ENCODE measurements around the gene PMEPA1. TPM values are rescaled to one million over a fixed set of nuclear protein-coding genes. Genes with fewer than 3 reads are reported as not detected.

The PMEPA1 gene
- total RNA-seq, 1 experiment from 2014 or later, result 28.8 TPM

DNA sequence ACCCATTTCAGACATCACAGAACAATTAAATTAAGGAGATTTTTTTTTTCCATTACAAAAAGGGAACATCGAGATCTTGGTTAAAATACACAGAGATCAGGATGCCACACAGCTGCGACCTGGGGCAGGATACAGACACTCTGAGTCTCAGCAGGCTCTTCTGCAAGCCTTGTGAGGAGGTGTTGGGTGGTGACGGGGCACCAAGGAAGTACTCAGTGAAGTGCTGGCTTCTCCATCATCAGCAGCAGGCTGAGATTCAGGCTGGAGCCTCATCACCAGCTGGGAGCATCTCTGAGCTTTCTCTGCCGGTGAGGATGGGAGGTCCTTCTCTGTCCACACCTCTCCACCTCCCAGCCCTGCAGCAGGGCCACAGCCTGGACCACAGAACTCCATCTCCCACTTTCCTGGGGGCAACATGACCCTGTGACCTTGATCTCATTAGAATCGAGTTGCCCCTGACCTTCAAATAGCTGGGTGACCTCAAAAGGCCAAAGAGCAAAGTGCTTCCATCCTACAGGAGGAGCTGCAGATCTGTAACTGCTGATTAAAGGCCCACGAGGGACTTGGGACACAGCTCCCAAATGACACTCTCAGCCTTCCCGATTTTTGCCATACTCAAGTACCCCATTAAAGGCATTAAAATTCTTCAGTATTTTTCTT, 16.0 kb downstream of the PMEPA1 start:
- DNase-seq (ENCODE audit: low read depth), result no peak

- no peak for DNase-seq (ENCODE audit: low read depth)
Observed at GRCh38 chr20:57693002-57693582, 16.7 kb downstream of the PMEPA1 start.

- DNase-seq (ENCODE audit: low read depth), result no peak
Observed at GRCh38 chr20:57692393-57692792, 17.4 kb downstream of the PMEPA1 start.

DNA sequence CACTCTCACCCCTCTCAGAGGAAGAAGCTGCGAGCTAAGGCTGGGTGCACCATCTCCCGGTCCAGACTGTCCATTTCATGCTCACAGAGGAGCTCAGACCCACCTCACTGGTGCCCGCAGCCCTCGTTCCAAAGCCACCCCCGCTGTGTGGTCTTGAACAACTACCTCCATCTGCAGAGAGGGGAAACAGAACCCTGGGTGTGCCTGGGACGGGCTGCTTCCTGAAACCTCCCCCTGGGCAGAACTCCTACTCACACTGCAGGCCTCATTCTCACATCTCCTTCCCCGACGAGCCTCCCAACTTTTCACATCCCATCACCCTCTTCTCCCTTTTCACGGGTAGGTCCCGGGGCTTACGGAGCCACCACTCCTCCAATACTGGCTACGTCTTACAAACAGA, 18.1 kb downstream of the PMEPA1 start:
- DNase-seq (ENCODE audit: low read depth), result no peak

DNA sequence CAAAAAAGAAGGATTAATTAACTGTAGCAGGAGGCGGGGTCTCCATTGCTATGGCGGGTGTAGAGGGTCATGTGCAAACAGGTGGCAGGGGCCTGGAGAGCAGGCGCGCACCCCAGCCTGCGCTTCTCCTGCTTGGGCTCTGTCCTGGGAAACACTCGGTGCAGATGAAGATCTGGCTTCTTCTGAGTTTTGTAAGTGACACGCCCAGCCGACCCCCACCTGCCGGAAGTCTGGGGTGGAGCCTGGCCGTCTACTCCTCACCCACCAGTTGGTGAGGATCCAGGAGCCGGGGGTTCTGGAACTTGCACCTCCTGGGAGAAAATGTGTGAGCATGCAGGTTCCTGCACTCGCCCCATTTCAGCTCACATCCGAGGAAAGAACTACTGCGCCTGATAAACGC, 19.3 kb downstream of the PMEPA1 start:
- DNase-seq (ENCODE audit: low read depth), result no peak

DNA sequence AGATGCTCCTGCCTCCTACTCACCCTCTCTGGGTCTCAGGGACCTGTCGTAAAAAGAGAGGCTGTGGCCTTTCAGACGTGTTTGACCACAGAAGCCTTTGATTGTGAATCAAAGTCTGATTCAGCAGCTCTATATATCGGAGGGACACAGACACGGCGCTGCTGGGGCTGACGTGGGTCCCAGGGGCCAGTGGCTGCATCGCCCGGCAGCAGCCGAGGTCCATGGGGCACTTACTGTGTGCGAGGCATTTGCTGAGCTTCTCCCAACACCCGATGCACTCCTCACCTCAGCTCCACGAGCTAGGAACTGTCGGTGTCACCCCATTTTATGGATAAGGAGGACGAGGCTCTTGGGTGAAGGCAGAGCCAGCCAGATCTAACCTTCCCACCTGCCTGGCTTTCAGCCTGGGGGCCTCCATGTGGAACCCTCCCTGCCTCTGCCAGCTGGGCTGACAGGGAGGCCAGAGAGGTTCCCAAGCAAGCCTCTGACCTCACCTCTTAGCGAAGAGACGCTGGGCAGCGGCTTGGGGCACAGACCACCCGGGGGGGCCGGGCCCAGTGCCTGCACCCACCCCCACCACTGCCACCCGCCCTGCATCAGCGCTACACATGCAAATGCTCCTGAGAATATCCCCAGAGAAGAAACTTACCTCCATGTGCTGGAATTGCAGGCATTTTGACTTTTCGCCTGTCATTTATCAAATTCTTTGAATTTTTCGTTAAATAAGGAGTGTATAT, 19.9 kb downstream of the PMEPA1 start:
- DNase-seq (ENCODE audit: low read depth), result no peak

DNA sequence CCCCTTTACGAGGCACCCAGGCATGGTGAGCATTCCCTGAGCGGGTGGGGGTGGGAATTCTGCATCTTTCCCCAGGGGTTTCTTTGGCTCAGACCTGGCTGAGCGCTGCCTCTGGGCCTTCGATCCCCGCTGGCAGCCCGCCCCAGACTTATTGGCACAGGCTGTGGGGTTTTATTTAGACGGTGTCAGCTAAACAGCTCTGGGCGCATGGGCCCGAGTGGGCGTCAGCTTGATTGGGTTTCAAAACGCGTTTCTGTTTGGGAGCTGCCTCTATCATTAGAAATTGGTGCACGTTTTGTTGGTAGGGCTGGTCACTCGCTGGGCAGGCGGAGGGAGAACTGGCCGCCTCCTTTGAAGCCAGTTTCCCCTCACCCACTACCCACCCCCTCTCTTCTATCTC, 21.0 kb downstream of the PMEPA1 start:
- DNase-seq (ENCODE audit: low read depth), result no peak

DNA sequence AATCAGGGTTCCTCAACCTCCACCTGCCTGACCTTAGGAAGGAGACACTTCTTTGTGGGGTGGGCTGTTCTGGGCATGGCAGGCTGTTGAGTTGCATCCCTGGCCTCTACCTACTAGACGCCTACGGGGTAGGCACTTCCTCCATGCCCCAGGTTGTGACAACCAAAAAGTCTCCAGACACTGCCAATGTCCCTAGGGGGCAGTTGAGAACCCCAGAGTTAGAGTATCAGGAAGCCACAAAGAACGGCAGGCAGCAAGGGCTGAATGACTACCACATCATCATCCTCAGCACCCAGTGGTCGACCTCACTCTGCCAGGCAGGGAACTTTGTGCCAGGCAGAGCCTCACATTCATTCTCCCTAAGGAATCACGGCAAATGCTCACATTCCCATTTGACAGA, 21.5 kb downstream of the PMEPA1 start:
- DNase-seq (ENCODE audit: low read depth), result no peak

DNA sequence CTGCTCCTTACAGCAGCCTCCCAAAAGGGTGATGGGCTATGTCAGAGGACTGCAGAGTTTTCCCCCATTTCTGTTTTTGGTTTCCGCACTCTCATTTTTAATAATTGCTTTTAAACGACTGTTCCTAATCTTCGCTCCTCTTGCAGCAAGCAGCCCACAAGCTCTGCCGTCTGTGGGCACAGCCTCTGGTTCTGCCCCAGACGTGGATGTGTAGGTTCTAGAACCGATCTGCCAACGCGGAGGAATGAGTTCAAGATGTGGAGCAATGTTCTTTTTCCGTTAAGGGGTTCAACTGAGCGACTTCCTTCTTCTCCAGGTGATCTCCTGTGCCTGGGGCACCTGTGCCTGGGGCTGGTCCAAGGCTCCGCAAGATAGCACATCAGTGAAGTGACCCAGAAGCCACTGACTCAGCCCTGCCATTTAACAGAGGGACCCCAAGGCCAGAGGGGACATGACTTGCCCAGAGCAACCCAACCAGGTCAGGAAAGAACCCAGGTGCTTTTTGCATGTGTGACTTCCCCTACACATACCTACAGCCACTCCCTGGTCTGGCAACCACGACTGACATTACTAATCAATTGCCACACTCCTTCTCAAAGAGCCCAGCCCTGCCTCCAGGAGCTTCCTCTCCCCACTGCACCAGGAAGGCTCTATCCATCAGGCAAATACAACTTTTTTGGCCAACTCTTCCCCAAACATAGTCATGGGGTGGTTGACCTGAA, 22.7 kb downstream of the PMEPA1 start:
- no peak for DNase-seq (ENCODE audit: low read depth)

DNA sequence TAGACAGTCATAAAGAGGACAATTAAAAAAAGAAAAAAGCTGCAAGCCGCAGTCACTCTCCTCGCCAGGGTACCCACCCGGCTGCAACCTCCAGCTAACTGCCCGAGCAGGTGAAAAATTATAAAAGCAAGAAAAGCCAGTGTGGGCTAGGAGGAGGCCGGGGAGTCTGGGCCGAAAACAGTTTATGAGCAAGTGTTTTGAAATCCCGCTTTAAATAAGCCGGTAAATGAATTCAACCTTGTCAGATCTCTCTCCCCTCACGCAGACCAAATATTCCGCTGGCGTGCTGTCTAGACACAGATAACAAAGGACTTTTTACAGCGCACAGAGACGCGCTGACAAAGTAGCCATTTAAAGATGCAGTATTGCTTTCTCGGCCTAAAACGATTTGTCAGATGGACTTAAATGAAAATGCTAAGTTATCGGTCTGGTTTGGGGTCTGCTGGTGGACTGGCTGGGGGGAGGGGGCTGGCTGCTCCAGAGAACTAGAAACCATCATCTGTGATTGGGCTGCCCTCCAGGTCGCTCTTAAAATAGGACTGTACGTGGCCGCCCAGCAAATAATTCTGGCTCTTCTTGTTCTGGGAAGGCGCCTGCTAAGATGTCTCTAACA, 24.6 kb downstream of the PMEPA1 start:
- no peak for DNase-seq (ENCODE audit: low read depth)

DNA sequence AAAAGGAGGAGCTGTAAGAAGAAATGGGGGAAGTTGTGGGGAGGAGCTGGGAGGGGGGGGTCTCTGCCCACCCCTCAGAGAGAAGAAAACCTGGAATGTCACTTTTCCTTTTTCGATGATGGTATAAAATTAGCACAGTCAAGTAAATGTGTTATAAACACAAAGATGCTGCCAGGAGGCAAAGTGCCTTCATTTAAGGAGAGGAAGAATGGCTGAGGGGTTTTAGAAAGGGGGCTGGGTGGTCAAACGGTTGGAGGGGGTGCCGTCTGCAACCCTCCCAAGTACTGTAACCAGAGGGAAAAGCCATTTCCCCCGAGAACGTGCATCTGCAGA, 25.0 kb downstream of the PMEPA1 start:
- no peak for DNase-seq (ENCODE audit: low read depth)

DNA sequence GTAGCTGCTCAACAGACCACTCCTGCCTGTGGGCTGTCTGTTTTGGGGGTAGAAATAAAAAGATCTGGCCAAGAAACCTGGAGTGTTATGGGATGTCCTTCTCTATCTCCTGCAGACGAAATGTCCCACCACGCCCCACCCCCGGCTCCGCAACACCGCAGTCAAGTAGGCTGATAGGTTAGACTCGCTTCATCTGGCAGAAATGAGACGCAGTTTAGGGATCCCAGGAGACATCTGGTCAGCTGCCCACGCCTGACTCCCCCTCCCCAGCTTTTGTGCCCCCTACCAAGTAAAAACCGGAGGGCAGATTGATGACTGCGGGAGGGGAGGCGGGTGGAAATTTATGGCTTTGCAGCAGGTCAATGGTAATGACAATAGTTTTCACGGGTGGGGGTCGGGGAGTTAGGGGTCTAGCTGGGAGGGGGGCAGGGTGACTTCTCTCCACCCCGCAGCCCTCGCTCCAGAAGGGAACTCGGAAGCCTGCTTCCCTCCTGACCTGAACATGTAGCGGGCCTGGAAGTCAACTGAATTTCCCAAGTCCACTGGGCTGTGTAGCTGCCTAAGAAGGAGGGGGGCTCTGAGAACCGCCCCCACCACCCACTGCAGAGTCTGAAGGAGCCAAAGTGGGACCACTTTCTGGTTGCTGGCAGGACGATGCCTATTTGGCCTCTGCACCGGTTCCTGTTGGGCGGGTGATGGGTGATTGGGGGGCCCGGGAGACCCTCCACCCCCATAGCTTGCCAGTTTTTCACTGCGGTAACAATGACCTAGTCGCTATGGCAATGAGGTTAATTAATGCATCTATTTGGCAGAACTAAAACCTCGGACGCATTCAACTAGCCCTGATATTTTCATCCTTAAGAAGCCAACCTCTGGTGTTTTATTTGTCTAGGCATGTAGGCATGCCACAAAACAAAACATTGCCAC, 25.7 kb downstream of the PMEPA1 start:
- DNase-seq (ENCODE audit: low read depth), result no peak

DNA sequence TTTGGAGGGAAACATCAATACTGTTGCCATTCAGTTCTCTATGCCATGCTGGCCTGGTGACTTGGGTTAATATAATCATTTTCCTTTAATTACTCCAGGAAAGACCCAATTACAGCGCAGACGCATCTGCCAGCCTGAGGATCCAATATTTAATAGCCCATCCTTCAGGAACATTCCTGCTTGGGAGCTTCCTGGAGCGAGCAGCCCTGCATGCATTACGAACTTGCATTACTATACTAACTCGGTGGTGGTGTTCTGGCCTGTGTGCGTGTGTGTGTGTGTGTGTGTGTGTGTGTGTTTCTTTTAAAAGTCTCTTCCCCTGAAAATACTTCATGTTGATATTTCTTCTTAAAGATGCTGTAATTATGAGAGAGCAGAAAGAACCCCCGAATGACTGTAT, 26.5 kb downstream of the PMEPA1 start:
- no peak for DNase-seq (ENCODE audit: low read depth)

DNA sequence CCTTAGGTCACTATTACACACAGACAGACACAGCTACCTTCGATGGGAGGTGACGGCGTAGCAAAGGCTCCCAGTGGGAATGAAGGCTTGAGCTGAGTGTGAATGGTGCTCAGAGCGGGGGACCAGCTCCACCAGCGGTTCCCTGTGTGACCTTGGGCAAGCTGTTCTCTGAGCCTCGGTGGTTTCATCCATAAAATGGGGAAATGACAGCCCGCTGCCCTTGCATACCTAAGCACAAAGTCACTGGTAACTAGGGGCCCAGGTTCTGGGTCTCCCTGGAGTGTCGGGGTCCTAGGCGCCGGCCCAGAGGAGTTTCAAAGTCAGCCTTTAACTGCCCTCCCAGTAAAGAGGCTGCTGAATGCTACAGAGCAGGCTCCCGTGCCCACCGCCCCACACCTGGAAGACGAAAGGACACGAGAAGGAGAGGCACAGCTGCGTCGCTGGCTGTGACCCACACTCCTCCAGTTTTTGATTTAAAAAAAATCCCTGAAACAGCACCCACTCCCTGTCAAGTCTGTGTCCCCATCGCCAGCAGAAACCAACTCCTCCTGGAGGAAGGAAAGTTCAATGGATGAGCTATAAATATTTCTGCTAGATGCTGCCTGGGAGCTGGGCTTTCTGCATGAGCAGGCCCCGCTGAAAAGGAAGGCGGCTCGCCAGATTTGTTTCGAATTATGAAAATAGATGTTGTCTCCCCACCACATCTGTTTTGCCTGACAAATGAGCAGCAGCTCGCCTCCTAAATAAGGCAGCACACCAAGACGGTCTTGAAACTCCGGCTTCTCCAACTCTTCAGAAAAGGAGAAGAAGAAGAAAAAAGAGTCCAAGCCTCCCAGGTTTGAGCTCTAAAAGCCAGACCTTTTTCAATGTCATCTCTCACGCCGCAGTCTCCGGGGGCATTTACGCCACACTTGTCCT, 27.4 kb downstream of the PMEPA1 start:
- no peak for DNase-seq (ENCODE audit: low read depth)

DNA sequence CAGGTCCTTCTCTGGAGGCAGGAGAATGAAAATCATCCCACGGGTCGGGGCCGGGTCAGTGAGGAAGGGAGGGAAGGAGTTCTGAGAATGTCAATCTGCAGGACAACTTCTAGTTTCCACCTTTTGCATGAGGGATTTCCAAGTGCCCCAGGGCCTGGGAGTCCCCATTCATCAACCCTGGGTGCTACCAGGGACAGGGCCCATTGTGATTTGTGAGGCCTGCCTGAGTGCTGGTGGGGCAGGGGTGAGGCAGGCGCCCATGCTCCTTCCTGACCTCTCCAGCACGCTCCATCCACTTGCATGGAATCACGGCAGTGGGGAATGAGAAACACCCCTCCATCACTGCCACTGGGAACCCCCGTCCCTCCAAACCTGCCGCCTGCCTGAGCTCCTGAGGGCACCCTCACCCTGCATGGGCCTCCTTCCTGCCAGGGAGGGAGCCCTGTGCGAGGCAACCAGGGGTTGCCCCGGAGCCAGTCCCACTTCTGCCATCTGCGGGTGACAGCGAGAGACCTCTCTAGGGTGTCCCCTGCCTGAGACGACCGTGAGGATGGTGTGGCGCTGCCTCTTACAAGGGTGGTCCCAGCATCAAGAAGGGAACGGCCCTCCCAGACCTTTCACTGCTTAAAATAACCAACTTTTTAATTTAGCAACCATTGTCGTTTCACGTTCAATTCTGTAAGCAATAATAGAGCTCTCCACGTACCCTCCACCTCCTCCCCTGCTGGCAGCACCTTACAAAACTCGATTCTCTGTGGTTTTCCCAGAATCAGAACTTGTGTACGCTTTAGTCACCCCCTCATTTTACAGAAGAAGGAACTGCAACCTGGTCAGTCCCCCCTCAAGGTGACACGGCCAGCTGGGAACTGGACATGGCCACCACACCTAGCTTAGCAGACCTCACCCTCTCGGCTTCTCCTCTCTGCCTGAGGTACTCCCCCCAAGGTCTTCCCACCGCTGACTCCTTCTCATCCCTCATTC, 28.6 kb downstream of the PMEPA1 start:
- peak; percentile 46 for DNase-seq (ENCODE audit: low read depth)

DNA sequence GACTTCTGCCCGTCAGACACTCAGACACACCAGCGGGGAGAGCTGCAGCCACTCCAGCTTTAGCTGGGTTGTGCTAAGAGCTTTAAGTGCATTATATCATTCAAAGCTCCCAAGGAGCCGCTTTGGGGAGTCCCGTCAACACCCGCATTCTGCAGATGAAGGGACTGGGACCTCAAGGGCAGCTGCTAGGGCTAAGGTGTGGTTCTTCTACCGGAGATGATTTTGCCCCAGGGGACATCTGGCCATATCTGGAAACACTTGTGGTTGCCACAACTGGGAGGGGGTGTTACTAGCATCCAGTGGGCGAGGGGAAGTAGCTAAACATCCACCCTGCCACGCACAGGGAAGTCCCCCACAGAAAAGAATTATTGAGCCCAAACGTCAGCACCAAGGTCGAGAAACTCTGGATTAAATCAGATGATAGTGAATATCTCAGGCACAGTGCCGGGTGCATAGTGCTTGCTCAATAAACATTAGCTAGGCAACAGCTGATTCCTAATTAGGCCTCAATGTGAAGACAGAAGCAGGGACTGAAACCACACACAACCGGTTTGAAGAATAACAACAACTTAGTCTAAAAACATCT, 29.6 kb downstream of the PMEPA1 start:
- DNase-seq (ENCODE audit: low read depth), result peak; percentile 94

DNA sequence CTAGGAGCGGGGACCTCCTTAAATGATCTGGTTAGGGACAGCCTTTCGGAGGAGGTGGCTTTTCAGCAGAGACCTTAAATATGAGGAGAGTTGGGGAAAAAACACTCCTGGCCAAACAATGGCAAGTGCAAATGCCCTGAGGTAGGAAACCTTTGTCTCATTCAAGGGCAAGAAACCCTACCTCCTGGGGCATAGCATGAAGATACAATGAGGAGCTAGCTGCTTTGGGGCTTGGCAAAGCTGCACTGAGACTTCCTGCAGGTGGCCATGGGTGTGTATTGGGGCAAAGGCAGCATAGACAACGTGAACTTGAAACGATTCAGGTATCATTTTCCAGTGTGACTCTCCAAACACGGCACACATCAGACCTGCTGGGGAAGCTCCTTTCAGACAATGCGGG, 30.7 kb downstream of the PMEPA1 start:
- DNase-seq (ENCODE audit: low read depth), result no peak

- DNase-seq (ENCODE audit: low read depth), result no peak
Observed at GRCh38 chr20:57678340-57678739, 31.5 kb downstream of the PMEPA1 start.

- DNase-seq (ENCODE audit: low read depth), result no peak
Observed at GRCh38 chr20:57677584-57677982, 32.2 kb downstream of the PMEPA1 start.
